Germinal center (tissue), 1 donor: ENCODE data around the gene DUS2.
"Not testable (repeated sequence)": the region's sequence is repeated elsewhere in the genome, so short reads cannot be mapped to it uniquely, and the experiment has no call there.

Experiments
- DNase-seq: peaks from one replicate; pipeline ENCODE4 v3.0.0; 2012; ENCODE audit warnings: mixed read lengths, low spot score

The DUS2 gene

DNA sequence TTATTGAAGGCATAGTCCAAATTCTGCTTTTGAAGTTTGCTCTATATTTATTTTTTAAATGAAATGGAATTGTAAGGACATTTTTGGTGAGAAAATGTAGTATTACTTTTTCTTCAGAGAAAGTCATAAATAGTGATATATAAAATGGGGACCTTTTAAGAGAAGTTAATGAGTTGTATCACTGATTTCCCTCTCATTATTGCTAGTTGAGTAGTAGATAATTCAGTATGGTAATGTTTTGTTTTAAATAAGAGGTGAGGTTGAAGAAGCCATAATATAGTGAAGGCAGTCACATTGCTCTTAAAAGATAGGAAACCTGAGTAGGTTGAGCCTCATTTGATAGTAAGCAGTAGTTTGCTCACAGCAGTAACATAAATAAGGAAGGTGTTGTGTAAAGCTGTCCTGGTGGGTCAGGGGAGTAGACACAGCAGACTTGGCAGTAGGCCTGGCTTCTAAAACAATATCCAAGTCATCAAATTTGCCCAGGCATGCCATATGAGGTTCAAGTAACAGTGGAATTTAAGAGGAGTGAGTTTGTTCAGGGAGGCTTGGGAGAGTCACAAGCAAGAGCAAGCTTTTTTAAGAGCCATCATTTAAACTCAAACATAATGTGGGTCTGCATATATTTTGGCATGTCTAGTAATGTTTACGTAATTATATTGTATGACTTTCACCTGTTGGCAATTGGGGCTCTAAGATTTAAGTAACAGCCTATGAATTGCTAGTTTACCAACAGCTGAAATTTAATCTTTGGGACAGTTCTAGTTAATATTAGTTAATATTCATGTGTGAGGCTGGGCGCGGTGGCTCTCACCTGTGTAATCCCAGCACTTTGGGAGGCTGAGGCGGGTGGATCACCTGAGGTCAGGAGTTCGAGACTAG, 68.5 kb downstream of the DUS2 start:
- DNase-seq, result no peak

DNA sequence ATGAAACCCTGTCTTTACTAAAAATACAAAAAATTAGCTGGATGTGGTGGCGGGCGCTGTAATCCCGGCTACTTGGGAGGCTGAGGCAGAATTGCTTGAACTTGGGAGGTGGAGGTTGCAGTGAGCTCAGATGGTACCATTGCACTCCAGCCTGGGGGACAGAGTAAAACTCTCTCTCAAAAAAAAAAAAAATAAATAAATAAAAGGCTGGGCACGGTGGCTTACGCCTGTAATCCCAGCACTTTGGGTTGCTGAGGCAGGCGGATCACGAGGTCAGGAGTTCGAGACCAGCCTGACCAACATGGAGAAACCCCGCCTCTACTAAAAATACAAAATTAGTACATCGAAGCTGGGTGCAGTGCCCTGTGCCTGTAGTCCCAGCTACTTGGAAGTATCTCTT, 69.2 kb downstream of the DUS2 start:
- DNase-seq, result not testable (repeated sequence)

DNA sequence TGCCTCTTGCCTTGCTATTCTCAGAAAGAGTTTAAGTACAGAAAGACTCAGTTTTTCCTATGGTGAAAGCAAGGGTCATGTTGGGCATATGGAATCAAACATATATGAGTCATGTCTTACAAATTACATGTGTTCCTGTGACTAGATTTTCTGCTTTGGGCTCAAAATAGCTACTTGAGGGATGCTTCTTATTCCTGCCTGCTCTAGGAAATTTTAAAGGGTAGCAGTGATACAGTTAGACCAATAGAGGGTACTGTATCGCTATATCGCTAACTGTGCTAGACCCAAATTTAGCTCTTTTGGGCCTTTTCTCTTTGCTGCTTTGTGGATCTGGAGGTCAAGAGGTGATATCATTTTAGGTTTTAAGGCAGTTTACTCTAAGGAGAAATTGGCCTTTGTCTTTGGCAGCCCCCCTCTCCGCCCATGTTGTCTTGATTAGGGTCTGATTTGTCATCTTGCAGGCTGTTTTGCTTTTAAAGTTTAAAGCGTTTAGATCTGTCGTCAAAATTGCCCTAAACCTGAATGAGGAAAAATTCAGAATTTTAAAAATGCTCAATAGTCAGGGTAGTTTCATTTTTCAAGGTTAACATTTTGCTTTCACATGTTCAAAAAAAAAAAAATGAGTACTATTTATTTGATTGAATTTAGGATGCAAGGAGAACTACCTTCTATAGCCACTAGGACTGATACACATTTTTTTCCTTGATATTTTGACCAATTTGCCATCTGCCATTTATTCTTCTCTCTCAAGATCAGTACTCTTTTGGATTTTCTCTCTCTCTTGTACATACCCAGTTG, 70.9 kb downstream of the DUS2 start:
- no peak for DNase-seq

DNA sequence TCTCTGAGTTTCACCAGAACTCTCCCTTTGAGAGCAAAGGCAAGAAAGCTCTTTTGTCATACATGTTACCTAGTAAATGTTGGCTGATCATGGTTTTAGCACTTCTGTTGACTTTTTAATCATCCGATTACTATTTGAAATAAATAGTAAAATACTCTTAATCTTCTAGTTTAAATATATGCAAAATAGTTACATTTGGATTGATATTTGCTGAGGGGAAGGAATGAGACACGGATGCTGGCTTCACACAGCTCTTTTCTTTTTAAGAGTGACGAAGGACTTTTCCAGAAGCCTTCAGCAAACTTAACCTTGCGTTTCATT, 71.5 kb downstream of the DUS2 start:
- no peak for DNase-seq

DNA sequence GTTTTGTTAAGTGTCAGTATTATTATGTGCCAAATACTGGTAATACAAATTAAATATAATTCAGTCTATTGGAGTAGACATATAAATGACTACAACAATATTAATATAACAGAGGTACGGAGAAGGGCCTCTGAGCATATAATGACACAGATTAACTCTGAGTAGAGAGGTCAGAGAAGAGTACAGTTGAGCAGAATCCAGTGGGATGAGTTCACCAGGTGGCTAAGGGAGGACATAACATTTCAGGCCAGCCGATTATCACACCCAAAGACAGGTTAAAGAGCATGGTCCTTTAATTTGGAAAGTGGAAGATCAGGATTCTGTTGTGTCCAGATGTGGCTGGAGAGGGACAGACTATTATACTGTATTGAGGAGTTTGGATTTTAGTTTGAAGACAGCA, 73.4 kb downstream of the DUS2 start:
- no peak for DNase-seq

DNA sequence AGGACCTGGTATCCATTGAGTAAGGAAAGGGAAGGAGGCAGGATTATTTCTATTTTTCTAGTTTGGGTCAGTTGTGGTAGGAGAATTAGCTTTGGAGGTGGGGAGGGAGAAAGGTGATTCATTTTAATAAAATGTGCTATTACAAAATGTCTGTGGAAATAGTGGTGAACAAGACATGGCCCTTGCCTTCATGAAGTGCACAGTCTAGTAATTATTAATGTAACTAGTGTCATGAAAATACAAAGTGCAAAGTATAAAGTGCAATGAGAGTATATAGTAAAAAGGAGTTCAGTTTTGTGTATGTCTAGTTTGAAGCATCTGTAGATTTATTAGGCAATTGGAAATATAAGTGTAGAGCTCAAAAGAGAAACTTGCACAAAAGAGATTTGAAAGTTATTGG, 74.0 kb downstream of the DUS2 start:
- DNase-seq, result no peak

DNA sequence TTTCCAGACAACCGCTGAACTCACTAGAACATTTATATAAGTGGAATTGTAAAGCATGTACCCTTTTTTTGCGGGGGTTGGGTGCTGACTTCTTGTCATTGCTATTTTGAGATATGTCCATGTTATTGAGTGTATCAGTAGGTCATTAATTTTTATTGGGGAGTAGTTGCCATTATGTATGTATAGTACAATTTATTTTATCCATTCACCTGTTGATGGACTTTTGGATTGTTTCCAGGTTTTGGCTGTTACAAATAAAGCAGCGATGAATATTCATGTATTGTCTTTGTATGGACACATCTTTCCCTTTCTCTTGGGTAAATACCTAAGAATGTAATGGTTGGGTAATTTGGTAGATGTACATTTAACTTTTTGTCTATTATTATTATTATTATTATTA, 74.8 kb downstream of the DUS2 start:
- no peak for DNase-seq

DNA sequence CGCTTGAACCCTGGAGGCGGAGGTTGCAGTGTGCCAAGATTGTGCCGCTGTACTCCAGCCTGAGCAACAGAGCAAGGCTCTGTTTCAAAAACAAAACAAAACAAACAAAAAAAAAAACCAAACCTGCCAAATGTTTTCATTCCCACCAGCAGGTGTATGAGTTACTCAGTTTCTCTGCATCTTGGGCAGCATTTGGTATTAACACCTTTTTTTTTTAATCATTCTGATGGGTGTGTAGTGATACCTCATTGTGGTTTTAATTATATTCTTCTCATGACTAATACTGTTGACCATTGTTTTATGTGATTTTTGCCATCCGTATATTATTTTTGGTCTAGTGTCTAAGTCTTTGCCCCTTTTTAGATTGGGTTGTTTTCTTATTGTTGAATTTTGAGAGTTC, 77.4 kb downstream of the DUS2 start:
- DNase-seq, result no peak

DNA sequence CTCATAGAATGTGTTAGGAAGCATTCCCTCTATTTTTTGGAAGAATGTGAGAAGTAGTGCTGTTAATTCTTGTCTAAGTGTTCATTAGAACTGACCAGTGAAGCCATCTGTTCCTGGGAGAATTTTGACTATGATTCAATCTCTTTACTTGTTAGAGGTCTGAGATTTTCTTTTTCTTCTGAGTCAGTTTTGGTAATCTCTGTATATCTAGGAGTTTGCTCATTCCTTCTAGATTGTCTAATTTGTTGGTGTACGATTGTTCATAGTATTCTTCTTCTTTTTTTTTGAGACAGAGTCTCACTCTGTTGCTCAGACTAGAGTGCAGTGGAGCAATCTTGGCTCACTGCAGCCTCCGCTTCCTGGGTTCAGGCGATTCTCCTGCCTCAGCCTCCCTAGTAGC, 82.5 kb downstream of the DUS2 start:
- DNase-seq, result no peak

DNA sequence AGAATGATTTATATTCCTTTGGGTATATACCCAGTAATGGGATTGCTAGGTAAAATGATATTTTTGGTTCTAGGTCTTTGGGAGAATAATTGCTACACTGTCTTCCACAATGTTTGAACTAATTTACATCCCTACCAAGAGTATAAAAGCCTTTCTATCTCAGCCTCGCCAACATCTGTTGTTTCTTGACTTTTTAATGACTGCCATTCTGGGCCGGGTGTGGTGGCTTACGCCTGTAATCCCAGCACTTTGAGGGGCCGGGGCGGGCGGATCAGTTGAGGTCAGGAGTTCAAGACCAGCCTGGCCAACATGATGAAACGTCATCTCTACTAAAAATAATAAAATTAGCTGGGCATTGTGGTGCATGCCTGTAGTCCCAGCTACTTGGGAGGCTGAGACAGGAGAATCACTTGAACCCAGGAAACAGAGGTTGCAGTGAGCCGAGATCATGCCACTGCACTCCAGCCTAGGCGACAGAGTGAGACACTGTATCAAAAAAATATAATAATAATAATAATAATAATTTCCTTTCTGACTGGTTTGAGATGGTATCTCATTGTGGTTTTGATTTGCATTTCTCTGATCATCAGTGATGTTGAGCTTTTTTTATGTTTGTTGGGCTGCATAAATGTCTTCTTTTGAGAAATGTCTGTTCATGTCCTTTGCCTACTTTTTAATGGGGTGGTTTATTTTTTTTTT, 84.3 kb downstream of the DUS2 start:
- not testable (repeated sequence) for DNase-seq

DNA sequence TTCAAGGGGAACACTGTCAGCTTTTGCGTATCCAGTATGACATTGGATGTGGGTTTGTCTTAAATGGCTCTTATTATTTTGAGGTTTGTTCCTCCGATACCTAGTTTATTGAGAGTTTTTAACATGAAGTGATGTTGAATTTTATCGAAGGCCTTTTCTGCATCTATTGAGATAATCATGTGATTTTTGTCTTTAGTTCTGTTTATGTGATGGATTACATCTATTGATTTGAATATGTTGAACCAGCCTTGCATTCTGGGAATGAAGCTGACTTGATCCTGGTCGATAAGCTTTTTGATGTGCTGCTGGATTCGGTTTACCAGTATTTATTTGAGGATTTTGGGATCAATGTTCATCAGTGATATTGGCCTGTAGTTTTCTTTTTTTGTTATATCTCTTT, 86.1 kb downstream of the DUS2 start:
- DNase-seq, result not testable (repeated sequence)

DNA sequence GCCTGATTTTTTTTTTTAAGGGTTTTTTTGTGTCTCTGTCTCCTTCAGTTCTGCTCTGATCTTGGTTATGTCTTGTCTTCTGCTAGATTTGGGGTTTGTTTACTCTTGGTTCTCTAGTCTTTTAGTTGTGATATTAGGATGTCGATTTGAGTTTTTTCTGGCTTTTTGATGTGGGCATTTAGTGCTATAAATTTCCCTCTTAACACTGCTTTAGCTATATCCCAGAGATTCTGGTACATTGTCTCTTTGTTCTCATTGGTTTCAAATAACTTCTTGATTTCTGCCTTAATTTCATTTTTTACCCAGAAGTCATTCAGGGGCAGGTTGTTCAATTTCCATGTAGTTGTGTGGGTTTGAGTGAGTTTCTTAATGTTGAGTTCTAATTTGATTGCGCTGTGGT, 87.5 kb downstream of the DUS2 start:
- not testable (repeated sequence) for DNase-seq

DNA sequence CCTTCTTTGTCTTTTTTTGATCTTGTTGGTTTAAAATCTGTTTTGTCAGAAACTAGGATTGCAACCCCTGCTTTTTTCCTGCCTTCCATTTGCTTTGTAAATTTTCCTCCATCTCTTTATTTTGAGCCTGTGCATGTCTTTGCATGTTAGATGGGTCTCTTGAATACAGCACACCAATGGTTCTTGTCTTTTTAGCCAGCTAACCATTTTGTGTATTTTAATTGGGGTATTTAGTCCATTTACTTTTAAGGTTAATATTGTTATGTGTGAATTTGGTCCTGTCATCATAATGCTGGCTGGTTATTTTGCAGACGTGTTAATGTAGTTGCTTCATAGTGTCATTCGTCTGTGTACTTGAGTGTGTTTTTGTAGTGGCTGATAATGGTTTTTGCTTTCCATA, 88.3 kb downstream of the DUS2 start:
- DNase-seq, result no peak

DNA sequence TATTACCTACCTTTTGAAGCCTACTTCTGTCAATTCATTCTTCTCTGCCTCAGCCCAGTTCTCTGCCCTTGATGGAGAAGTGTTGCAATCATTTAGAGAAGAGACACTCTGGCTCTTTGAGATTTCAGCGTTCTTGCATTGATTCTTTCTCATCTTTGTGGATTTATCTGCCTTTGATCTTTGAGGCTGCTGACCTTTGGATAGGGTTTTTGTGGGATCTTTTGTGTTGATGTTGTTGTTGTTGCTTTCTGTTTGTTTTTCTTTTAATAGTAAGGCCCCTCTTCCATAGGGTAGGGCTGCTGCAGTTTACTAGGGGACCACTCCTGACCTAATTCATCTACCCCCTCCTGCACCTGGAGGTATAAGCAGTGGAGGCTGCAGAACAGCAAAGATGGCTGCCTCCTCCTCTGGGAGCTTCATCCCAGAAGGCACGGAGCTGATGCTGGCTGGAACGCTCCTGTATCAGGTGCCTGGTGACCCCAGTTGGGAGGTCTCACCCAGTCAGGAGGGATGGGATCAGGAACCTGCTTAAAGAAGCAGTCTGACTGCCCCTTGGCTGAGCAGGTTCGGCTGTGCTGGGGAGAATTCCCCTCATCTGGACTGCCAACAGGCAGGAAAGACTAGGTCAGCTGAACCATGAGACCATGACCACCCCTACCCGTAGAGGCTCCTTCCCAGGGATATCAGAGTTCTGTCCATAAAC, 90.1 kb downstream of the DUS2 start:
- DNase-seq, result no peak

DNA sequence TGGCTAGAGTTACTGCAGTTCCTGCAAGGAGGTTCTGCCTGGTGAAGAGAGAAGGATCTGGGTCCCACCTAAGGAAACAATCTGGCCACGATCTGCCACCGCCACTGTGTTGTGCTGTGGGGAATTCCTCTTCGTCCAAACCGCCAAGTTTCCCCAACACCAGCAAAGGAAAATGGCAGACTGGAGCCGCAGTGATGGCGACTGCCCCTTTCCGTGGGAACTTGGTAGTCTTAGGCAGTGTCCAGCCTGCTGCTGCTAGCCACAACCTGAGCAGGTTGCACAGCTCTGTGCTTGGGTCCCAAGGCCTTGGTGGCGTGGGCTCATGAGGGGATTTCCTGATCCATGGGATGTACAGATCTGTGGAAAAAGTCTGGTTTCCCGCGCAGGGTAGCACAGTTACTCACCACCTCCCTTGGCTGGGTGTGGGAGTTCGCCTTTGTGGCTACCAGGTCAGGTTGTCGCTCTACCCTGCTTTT, 90.7 kb downstream of the DUS2 start:
- DNase-seq, result no peak

DNA sequence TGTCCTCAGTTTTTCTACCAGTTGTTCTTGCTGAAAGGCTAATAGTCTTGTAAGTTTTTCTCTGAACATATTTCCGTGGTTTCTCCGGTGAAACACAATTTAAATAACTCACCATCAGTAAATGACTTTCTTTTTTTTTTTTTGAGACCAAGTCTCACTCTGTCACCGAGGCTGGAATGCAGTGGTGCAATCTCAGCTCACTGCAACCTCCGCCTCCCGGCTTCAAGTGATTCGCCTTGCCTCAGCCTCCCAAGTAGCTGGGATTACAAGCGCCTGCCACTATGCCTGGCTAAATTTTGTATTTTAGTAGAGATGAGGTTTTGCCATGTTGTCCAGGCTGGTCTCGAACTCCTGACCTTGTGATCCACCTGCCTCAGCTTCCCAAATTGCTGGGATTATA, 91.9 kb downstream of the DUS2 start:
- not testable (repeated sequence) for DNase-seq

DNA sequence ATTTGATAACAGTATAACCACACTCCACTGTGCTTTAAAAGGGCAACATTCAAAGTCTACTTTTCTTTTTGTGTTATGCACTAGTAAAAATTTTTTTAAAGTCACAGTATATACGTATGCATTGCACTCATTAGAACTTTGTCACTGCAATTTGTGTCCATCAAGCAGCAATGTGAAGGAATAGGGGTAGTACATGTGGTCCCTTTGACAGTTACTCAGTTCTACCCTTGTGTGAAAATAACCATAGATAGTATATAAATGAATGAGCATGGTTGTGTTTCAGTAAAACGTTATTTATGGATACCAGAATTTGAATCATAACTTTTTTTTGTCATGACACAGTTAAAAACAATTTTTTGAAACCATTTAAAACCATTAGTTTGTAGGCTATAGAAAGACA, 92.8 kb downstream of the DUS2 start:
- DNase-seq, result no peak

DNA sequence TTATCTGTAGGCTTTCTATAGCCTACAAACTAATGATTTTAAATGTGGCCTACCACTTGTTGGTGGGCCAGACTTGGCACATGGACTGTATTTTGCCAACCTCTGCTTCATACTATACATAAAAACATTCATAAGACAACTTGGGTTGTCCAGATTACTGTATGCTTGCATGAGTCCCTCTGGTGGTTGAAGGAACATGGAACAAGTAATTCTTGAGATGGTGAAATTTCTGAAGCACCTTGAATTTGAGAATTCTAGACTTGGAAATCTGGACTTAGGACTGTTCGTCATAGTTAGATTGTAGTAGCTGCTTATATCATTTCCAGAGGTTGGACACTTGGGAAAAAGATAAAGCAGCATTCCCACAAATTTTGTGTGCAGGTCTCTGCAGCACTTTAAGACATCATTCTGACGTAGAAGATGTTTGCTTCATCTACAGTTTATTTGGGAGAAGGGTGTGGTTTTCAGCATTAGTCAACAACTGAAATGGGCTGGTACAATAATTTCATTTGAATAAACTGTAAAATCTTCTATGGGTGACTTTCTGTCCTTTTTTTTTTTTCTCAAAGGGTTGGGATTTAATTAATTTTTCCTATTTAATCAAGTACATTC, 93.3 kb downstream of the DUS2 start:
- DNase-seq, result peak; percentile 29

DNA sequence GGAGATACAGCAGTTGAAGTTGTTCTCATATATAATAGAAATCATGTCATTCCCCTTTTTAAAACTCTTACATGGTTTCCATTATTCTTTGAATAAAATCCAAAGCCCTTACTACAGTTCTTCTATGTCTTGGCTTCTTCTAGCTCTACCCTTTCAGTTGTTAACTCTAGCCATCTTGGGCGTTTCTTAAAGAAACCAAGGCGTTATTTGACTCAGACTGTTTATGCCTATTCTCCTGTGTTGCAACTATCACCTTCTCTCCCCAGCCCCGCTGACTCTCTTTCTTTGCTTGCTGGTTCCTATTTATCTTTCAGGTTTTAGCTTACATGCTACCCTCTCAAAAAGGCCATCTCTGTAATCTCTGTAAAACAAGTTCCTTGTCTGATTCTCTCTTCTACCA, 94.8 kb downstream of the DUS2 start:
- no peak for DNase-seq

DNA sequence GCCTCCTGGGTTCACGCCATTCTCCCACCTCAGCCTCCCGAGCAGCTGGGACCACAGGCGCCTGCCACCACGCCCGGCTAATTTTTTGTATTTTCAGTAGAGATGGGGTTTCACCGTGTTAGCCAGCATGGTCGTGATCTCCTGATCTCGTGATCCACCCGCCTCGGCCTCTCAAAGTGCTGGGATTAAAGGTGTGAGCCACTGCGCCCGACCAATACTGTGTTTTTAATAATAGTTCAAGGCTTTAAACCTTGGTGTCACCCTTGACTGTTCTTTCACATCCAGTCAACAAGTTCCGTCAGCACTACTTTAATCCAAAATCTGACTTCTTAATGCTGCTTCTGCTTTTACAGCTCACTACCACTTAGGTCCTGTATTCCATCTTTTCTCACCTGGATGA, 95.9 kb downstream of the DUS2 start:
- peak; percentile 57 for DNase-seq

DNA sequence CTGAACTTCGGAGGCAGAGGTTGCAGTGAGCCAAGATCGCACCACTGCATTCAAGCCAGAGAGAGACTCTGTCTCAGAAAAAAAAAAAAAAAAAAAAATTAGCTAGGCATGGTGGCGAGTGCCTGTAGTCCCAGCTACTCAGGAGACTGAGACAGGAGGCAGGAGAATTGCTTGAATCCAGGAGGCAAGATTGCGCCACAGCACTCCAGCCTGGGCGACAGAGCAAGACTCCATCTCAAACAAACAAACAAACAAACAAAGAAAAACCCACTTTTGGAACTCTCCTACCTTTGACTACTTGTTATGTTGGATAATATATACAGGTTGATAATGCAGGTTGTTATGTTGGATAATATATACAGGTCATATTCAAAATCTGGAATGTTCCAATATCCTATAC, 97.4 kb downstream of the DUS2 start:
- not testable (repeated sequence) for DNase-seq

DNA sequence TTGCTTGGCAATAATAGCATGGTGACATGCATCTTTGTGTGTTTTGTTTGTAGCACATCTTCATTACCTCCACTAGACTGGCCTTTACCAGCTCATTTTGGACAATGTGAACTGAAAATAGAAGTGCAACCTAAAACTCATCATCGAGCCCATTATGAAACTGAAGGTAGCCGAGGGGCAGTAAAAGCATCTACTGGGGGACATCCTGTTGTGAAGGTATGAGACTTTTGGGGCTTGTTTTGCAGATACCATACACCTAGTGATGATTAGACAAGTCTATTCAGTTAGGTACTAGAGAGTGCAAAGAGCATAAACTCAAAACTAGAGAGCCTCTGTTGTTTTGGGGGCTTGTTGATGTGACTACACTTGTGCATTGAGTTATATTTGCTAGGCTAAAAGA, 103.3 kb downstream of the DUS2 start:
- DNase-seq, result no peak
